Right renal cortex interstitium (tissue), 3 donors: ENCODE data around the gene THAP7. TPM values are rescaled to one million over a fixed set of nuclear protein-coding genes. Genes with fewer than 3 reads are reported as not detected.
"Not testable (repeated sequence)": the region's sequence is repeated elsewhere in the genome, so short reads cannot be mapped to it uniquely, and the experiment has no call there.

ENCODE experiments used
- DNase-seq, 3 donors: peaks; one replicate each; pipeline ENCODE4 v3.0.0-alpha.2; 2013; ENCODE audit warnings: low read depth in 3 of 3, low spot score in 2 of 3
- polyA plus RNA-seq, 3 donors: library from polyadenylated mRNA; unstranded; fragments of 120-200 nt; gene quantifications; one replicate each; pipeline ENCODE4 v1.2.1, GENCODE V29; 2013; ENCODE audit not compliant: insufficient read length in 3 of 3

The THAP7 gene
- polyA plus RNA-seq, 3 donors: 15.4 to 17.2 (median 16.1) TPM

GRCh38 chr22:21014726-21015465, 13.0 kb upstream of the THAP7 start, which contains the start of gene P2RX6:
P2RX6 (plus strand) TSS chr22:21015165; CDS start chr22:21015175, 10 bp downstream.
- no peak for DNase-seq

GRCh38 chr22:21014202-21014725, 12.3 kb upstream of the THAP7 start:
- DNase-seq: peak; percentile 85 to 89 (median 89)

GRCh38 chr22:21013657-21014201, 11.8 kb upstream of the THAP7 start:
- DNase-seq: no peak

- no peak for DNase-seq
Observed at GRCh38 chr22:21012446-21013407, 10.8 kb upstream of the THAP7 start.

GRCh38 chr22:21010426-21011113, 8.7 kb upstream of the THAP7 start:
- DNase-seq: no peak

GRCh38 chr22:21009638-21010425, 7.9 kb upstream of the THAP7 start:
- peak in 2 of 3 donors; percentile 62 to 67 for DNase-seq

GRCh38 chr22:21009208-21009607, 7.3 kb upstream of the THAP7 start:
- not testable (repeated sequence) for DNase-seq

- no peak for DNase-seq
Observed at GRCh38 chr22:21003782-21004181, 1.9 kb upstream of the THAP7 start.

- DNase-seq: no peak
Observed at GRCh38 chr22:21000987-21001600, 824 bp downstream of the THAP7 start.

GRCh38 chr22:21000207-21000986, 1.5 kb downstream of the THAP7 start:
- DNase-seq: no peak

- no peak for DNase-seq
Observed at GRCh38 chr22:20999350-21000206, 2.3 kb downstream of the THAP7 start.

- no peak for DNase-seq
Observed at GRCh38 chr22:20998411-20999336, 3.2 kb downstream of the THAP7 start.

- DNase-seq: no peak
Observed at GRCh38 chr22:20997536-20998257, 4.2 kb downstream of the THAP7 start.

GRCh38 chr22:20996598-20997535, 5.1 kb downstream of the THAP7 start:
- DNase-seq: no peak

GRCh38 chr22:20996031-20996410, 5.9 kb downstream of the THAP7 start:
- DNase-seq: no peak
